ENCODE measurements around the gene MAPKAPK5. TPM values are rescaled to one million over a fixed set of nuclear protein-coding genes. Genes with fewer than 3 reads are reported as not detected.

MAPKAPK5 gene
- total and polyA plus RNA-seq, 2 experiments from 2014 or later, result 41.5 to 77.0 TPM

DNA sequence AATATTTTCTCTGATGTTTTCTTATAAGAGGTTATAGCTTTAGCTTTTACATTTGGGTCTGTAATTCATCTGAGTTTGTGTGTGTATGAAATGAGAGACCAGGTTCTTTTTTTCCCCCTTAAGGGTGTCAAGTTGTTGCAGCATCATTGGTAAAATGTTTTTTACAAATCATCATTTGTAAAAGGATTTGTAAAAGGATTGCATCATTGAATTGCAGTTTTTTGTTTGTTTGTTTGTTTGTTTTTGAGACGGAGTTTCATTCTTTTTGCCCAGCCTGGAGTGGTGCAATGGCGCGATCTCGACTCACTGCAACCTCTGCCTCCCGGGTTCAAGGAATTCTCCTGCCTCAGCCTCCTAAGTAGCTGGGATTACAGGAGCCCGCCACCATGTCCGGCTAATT is 31.1 kb downstream of the MAPKAPK5 start:
- peaks cover 25% of the 10 kb centered on the region for H3K79me2 ChIP-seq (replicated peaks; ENCODE audit: insufficient read depth)
- H3F3A ChIP-seq (replicated peaks; ENCODE audit: low read depth), result peaks cover 2% of the 10 kb centered on the region
- no peak overlapping the region for H3K4me2 ChIP-seq
- no peaks in the 10 kb centered on the region for H3K27me3 Mint-ChIP-seq (ENCODE audit: insufficient read depth, low read depth, poor library complexity)
- no peak for DNase-seq (ENCODE audit: low spot score)
- no peak for ATAC-seq
- H3K4me3 Mint-ChIP-seq, result no peak overlapping the region
- no peak overlapping the region for H3K4me3 ChIP-seq
- peaks cover 27% of the 10 kb centered on the region for H3K4me1 Mint-ChIP-seq
- no peak overlapping the region; the same call in 1 of the 2 replicates for H3K27ac Mint-ChIP-seq
- peaks cover 39% of the 10 kb centered on the region for H3K36me3 ChIP-seq (ENCODE audit: insufficient read depth)
- peaks cover 22% of the 10 kb centered on the region for H3K4me1 ChIP-seq (ENCODE audit: insufficient read depth)
- TF ChIP-seq STAT1 (IDR thresholded peaks at IDR 0.05; ENCODE audit: unreplicated experiment), result no peak
- no peak for TF ChIP-seq EZH2 (IDR thresholded peaks at IDR 0.05; ENCODE audit: low read depth, unreplicated experiment)
- TF ChIP-seq, protein P1, sequence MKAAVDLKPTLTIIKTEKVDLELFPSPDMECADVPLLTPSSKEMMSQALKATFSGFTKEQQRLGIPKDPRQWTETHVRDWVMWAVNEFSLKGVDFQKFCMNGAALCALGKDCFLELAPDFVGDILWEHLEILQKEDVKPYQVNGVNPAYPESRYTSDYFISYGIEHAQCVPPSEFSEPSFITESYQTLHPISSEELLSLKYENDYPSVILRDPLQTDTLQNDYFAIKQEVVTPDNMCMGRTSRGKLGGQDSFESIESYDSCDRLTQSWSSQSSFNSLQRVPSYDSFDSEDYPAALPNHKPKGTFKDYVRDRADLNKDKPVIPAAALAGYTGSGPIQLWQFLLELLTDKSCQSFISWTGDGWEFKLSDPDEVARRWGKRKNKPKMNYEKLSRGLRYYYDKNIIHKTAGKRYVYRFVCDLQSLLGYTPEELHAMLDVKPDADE (IDR thresholded peaks at IDR 0.05), result no peak
- no peak for TF ChIP-seq ZNF331 (CRISPR knock-in tag; IDR thresholded peaks at IDR 0.05; ENCODE audit: low read depth)
- TF ChIP-seq, protein P2, sequence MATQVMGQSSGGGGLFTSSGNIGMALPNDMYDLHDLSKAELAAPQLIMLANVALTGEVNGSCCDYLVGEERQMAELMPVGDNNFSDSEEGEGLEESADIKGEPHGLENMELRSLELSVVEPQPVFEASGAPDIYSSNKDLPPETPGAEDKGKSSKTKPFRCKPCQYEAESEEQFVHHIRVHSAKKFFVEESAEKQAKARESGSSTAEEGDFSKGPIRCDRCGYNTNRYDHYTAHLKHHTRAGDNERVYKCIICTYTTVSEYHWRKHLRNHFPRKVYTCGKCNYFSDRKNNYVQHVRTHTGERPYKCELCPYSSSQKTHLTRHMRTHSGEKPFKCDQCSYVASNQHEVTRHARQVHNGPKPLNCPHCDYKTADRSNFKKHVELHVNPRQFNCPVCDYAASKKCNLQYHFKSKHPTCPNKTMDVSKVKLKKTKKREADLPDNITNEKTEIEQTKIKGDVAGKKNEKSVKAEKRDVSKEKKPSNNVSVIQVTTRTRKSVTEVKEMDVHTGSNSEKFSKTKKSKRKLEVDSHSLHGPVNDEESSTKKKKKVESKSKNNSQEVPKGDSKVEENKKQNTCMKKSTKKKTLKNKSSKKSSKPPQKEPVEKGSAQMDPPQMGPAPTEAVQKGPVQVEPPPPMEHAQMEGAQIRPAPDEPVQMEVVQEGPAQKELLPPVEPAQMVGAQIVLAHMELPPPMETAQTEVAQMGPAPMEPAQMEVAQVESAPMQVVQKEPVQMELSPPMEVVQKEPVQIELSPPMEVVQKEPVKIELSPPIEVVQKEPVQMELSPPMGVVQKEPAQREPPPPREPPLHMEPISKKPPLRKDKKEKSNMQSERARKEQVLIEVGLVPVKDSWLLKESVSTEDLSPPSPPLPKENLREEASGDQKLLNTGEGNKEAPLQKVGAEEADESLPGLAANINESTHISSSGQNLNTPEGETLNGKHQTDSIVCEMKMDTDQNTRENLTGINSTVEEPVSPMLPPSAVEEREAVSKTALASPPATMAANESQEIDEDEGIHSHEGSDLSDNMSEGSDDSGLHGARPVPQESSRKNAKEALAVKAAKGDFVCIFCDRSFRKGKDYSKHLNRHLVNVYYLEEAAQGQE (IDR thresholded peaks at IDR 0.05; ENCODE audit: unreplicated experiment), result no peak
- TF ChIP-seq POLR2AphosphoS5 (IDR thresholded peaks at IDR 0.05; ENCODE audit: low read depth), result no peak
- TF ChIP-seq NANOG (IDR thresholded peaks at IDR 0.05; ENCODE audit: borderline replicate concordance), result no peak
- no peak for TF ChIP-seq ZNF114 (CRISPR knock-in tag; IDR thresholded peaks at IDR 0.05)
- TF ChIP-seq JUNB (IDR thresholded peaks at IDR 0.05; ENCODE audit: unreplicated experiment), result no peak
- no peak for TF ChIP-seq EZH2phosphoT487 (IDR thresholded peaks at IDR 0.05; ENCODE audit: unreplicated experiment)
- TF ChIP-seq, protein P3, sequence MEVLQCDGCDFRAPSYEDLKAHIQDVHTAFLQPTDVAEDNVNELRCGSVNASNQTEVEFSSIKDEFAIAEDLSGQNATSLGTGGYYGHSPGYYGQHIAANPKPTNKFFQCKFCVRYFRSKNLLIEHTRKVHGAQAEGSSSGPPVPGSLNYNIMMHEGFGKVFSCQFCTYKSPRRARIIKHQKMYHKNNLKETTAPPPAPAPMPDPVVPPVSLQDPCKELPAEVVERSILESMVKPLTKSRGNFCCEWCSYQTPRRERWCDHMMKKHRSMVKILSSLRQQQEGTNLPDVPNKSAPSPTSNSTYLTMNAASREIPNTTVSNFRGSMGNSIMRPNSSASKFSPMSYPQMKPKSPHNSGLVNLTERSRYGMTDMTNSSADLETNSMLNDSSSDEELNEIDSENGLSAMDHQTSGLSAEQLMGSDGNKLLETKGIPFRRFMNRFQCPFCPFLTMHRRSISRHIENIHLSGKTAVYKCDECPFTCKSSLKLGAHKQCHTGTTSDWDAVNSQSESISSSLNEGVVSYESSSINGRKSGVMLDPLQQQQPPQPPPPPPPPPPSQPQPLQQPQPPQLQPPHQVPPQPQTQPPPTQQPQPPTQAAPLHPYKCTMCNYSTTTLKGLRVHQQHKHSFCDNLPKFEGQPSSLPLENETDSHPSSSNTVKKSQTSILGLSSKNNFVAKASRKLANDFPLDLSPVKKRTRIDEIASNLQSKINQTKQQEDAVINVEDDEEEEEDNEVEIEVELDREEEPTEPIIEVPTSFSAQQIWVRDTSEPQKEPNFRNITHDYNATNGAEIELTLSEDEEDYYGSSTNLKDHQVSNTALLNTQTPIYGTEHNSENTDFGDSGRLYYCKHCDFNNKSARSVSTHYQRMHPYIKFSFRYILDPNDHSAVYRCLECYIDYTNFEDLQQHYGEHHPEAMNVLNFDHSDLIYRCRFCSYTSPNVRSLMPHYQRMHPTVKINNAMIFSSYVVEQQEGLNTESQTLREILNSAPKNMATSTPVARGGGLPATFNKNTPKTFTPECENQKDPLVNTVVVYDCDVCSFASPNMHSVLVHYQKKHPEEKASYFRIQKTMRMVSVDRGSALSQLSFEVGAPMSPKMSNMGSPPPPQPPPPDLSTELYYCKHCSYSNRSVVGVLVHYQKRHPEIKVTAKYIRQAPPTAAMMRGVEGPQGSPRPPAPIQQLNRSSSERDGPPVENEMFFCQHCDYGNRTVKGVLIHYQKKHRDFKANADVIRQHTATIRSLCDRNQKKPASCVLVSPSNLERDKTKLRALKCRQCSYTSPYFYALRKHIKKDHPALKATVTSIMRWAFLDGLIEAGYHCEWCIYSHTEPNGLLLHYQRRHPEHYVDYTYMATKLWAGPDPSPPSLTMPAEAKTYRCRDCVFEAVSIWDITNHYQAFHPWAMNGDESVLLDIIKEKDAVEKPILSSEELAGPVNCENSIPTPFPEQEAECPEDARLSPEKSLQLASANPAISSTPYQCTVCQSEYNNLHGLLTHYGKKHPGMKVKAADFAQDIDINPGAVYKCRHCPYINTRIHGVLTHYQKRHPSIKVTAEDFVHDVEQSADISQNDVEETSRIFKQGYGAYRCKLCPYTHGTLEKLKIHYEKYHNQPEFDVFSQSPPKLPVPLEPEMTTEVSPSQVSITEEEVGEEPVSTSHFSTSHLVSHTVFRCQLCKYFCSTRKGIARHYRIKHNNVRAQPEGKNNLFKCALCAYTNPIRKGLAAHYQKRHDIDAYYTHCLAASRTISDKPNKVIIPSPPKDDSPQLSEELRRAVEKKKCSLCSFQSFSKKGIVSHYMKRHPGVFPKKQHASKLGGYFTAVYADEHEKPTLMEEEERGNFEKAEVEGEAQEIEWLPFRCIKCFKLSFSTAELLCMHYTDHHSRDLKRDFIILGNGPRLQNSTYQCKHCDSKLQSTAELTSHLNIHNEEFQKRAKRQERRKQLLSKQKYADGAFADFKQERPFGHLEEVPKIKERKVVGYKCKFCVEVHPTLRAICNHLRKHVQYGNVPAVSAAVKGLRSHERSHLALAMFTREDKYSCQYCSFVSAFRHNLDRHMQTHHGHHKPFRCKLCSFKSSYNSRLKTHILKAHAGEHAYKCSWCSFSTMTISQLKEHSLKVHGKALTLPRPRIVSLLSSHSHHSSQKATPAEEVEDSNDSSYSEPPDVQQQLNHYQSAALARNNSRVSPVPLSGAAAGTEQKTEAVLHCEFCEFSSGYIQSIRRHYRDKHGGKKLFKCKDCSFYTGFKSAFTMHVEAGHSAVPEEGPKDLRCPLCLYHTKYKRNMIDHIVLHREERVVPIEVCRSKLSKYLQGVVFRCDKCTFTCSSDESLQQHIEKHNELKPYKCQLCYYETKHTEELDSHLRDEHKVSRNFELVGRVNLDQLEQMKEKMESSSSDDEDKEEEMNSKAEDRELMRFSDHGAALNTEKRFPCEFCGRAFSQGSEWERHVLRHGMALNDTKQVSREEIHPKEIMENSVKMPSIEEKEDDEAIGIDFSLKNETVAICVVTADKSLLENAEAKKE (CRISPR knock-in tag; IDR thresholded peaks at IDR 0.05), result no peak
- TF ChIP-seq CTCF (conservative IDR thresholded peaks at IDR 0.05; ENCODE audit: low read depth in 2 of 2), result no peak
- TF ChIP-seq CREB1 (CRISPR knock-in tag; IDR thresholded peaks at IDR 0.05; ENCODE audit: low read depth), result no peak
- no peaks in the 10 kb centered on the region for H3K27me3 ChIP-seq (ENCODE audit: insufficient read depth)
- no peaks in the 10 kb centered on the region for H3K9me3 Mint-ChIP-seq
- H2AFZ ChIP-seq, result no peak overlapping the region
- no peaks in the 10 kb centered on the region for H4K20me1 ChIP-seq (replicated peaks; ENCODE audit: insufficient read depth)
- H3K36me3 Mint-ChIP-seq (ENCODE audit: low read depth), result peaks cover 63% of the 10 kb centered on the region
- peak overlapping the region; percentile 11; the same call in 1 of the 2 replicates for H3K27ac ChIP-seq (ENCODE audit: low read depth)
- no peaks in the 10 kb centered on the region for H3K9me2 ChIP-seq (ENCODE audit: insufficient read depth)
